ENCODE measurements around the gene HYAL1.

GRCh38 chr3:50334339-50335075 lies 31.1 kb upstream of the HYAL1 start:
- TF ChIP-seq REST (tag by site-specific recombination; IDR thresholded peaks at IDR 0.05) (no peak), ZNF548 (tag by site-specific recombination; IDR thresholded peaks at IDR 0.05) (no peak), CTCF (tag by site-specific recombination; IDR thresholded peaks at IDR 0.05) (no peak)
